GM10266 (cell line): Measurements from ENCODE around the gene PAX7.

Experiments used
- DNase-seq: peaks from one replicate; pipeline ENCODE4 v3.0.0; 2012; ENCODE audit errors: extremely low spot score
- CTCF ChIP-seq: IDR thresholded peaks from 2 replicates; pipeline ENCODE4 v1.5.1; 2012; ENCODE audit warnings: mild to moderate bottlenecking, low read depth; ENCODE audit not compliant: control insufficient read depth, insufficient read depth; ENCODE audit errors: missing control alignments

PAX7 gene

GRCh38 chr1:18597160-18598042 is 33.2 kb upstream of the PAX7 start:
- DNase-seq = peak; percentile 63
- TF ChIP-seq CTCF = peak; percentile 91

GRCh38 chr1:18599086-18599485 is 31.6 kb upstream of the PAX7 start:
- TF ChIP-seq CTCF = no peak
- DNase-seq = no peak

GRCh38 chr1:18599704-18600103 is 30.9 kb upstream of the PAX7 start:
- no peak for TF ChIP-seq CTCF
- DNase-seq = no peak

- no peak for DNase-seq
- TF ChIP-seq CTCF = no peak
Measured at GRCh38 chr1:18602533-18603211, 28.0 kb upstream of the PAX7 start.

GRCh38 chr1:18603212-18603852 is 27.3 kb upstream of the PAX7 start:
- DNase-seq = no peak
- TF ChIP-seq CTCF = no peak

- TF ChIP-seq CTCF = no peak
- DNase-seq = no peak
Measured at GRCh38 chr1:18606443-18607288, 24.0 kb upstream of the PAX7 start.
